Lower leg skin (tissue), 3 donors: ENCODE results near the gene VRK2.
"Not testable (repeated sequence)": the region's sequence is repeated elsewhere in the genome, so short reads cannot be mapped to it uniquely, and the experiment has no call there.

Source experiments
- CTCF ChIP-seq, 3 donors: fragments of 450-650 bp; IDR thresholded peaks; one replicate each; pipeline ENCODE4 v1.5.1; 2016; ENCODE audit warnings: antibody characterized with exemption in 3 of 3, mild to moderate bottlenecking in 3 of 3, moderate library complexity in 2 of 3
- POLR2A ChIP-seq, 2 donors: fragments of 450-650 bp; IDR thresholded peaks; one replicate each; pipeline ENCODE4 v1.6.1; 2016 to 2017; ENCODE audit warnings: antibody characterized with exemption in 2 of 2, mild to moderate bottlenecking in 1 of 2, moderate library complexity in 1 of 2

GRCh38 chr2:58145769-58146168 lies 99.2 kb downstream of the VRK2 start:
- not testable (repeated sequence) for TF ChIP-seq CTCF, POLR2A (IDR thresholded peaks at IDR 0.05)
